IMR-90 (cell line): ENCODE measurements around the gene KIAA0232. TPM values are rescaled to one million over a fixed set of nuclear protein-coding genes. Genes with fewer than 3 reads are reported as not detected.

Source experiments
- ATAC-seq: fragments of 200-7000 bp; cut with Tn5 transposase; 2 replicates; pipeline ENCODE4 v1.9.1; 2020; ENCODE audit warnings: low read depth, mild to moderate bottlenecking, moderate library complexity
- BruUV-seq: library from RNA; stranded (reverse); fragments of 400-500 nt; replicated peaks from 2 replicates; lab custom pipeline; 2021; lab: Mats Ljungman, UMichigan
- CTCF ChIA-PET: fragments of 300-600 bp; formaldehyde crosslinking; extraction: SDS; loops from one replicate; lab custom pipeline; 2021; ENCODE audit warnings: antibody characterized with exemption; lab: Yijun Ruan, JAX
- POLR2A ChIA-PET: fragments of 300-600 bp; sonication (Branson Sonifier 250); formaldehyde crosslinking; loops from one replicate; lab custom pipeline; 2022; ENCODE audit warnings: antibody characterized with exemption; ENCODE audit not compliant: unreplicated experiment; lab: Charles Lee
- DNase-seq: peaks from one replicate; pipeline ENCODE4 v3.0.0; 2013
- H2AFZ ChIP-seq: replicated peaks from 2 replicates; pipeline ENCODE3; 2013; ENCODE audit warnings: low read length, mild to moderate bottlenecking; ENCODE audit not compliant: poor library complexity
- H2AK5ac ChIP-seq: 2 replicates; pipeline ENCODE4 v1.6.1; 2013; ENCODE audit warnings: low read depth, low read length, inconsistent platforms
- H2AK9ac ChIP-seq: replicated peaks from 2 replicates; pipeline ENCODE3; 2013; ENCODE audit warnings: mild to moderate bottlenecking, low read depth, low read length, moderate library complexity; ENCODE audit not compliant: poor library complexity
- H2BK120ac ChIP-seq: 2 replicates; pipeline ENCODE4 v1.6.1; 2013; ENCODE audit warnings: low read depth, low read length, inconsistent platforms
- H2BK15ac ChIP-seq: 3 replicates; pipeline ENCODE4 v1.6.1; 2013; ENCODE audit warnings: low read depth, low read length, inconsistent platforms
- H2BK20ac ChIP-seq: 2 replicates; pipeline ENCODE4 v1.6.1; 2013; ENCODE audit warnings: low read depth, mild to moderate bottlenecking, inconsistent platforms, low read length, moderate library complexity
- H2BK5ac ChIP-seq: 2 replicates; pipeline ENCODE4 v1.6.1; 2013; ENCODE audit warnings: mild to moderate bottlenecking, low read depth, low read length, inconsistent platforms; ENCODE audit not compliant: poor library complexity, severe bottlenecking
- H3K14ac ChIP-seq: replicated peaks from 2 replicates; pipeline ENCODE4 v1.6.1; 2013; ENCODE audit warnings: low read depth, low read length, inconsistent platforms
- H3K18ac ChIP-seq: 2 replicates; pipeline ENCODE4 v1.6.1; 2013; ENCODE audit warnings: low read depth, low read length, control low read depth
- H3K23ac ChIP-seq: 2 replicates; pipeline ENCODE4 v1.6.1; 2013; ENCODE audit warnings: low read depth, low read length, inconsistent platforms
- H3K27ac ChIP-seq: 2 replicates; pipeline ENCODE4 v1.5.1; 2013; ENCODE audit warnings: mild to moderate bottlenecking, control low read depth, low read length; ENCODE audit not compliant: insufficient read depth
- H3K27me3 ChIP-seq: 2 replicates; pipeline ENCODE4 v1.6.1; 2013; ENCODE audit warnings: low read length; ENCODE audit not compliant: control insufficient read depth, insufficient read depth
- H3K36me3 ChIP-seq: 2 replicates; pipeline ENCODE4 v1.6.1; 2013; ENCODE audit warnings: low read length, mixed read lengths; ENCODE audit not compliant: control insufficient read depth, insufficient read depth
- H3K4ac ChIP-seq: 2 replicates; pipeline ENCODE4 v1.6.1; 2013; ENCODE audit warnings: low read depth, low read length, inconsistent platforms
- H3K4me1 ChIP-seq: 2 replicates; pipeline ENCODE4 v1.6.1; 2013; ENCODE audit warnings: low read length, mixed read lengths; ENCODE audit not compliant: control insufficient read depth, insufficient read depth
- H3K4me2 ChIP-seq: 2 replicates; pipeline ENCODE4 v1.6.1; 2013; ENCODE audit warnings: low read depth, mild to moderate bottlenecking, control low read depth, low read length, moderate library complexity
- H3K4me3 ChIP-seq: 2 replicates; pipeline ENCODE4 v1.5.1; 2013; ENCODE audit warnings: low read depth, mild to moderate bottlenecking, control low read depth, low read length, moderate library complexity; ENCODE audit not compliant: insufficient read depth
- H3K56ac ChIP-seq: 2 replicates; pipeline ENCODE4 v1.6.1; 2013; ENCODE audit warnings: low read length, inconsistent platforms; ENCODE audit not compliant: insufficient read depth; ENCODE audit errors: extremely low read depth
- H3K79me1 ChIP-seq, 2 experiments: 2 replicates each; pipeline ENCODE4 v1.6.1; 2013; ENCODE audit warnings: low read length in 2 of 2, inconsistent platforms in 1 of 2, low read depth in 1 of 2
- H3K9ac ChIP-seq: 2 replicates; pipeline ENCODE4 v1.6.1; 2013; ENCODE audit warnings: low read depth, low read length, control low read depth
- H3K9me1 ChIP-seq: 2 replicates; pipeline ENCODE4 v1.6.1; 2013; ENCODE audit warnings: low read length, inconsistent platforms; ENCODE audit not compliant: insufficient read depth
- H3K9me3 ChIP-seq: 2 replicates; pipeline ENCODE4 v1.6.1; 2013; ENCODE audit warnings: low read length; ENCODE audit not compliant: control insufficient read depth, insufficient read depth
- H4K20me1 ChIP-seq: 2 replicates; pipeline ENCODE4 v1.6.1; 2013; ENCODE audit warnings: low read length, inconsistent platforms; ENCODE audit not compliant: insufficient read depth
- H4K5ac ChIP-seq: 2 replicates; pipeline ENCODE4 v1.6.1; 2013; ENCODE audit warnings: mild to moderate bottlenecking, low read depth, low read length, control low read depth
- H4K8ac ChIP-seq, 2 experiments: 2 replicates each; pipeline ENCODE4 v1.6.1; 2013; ENCODE audit warnings: low read depth in 2 of 2, low read length in 2 of 2, control low read depth in 1 of 2, inconsistent platforms in 1 of 2
- H4K91ac ChIP-seq: 2 replicates; pipeline ENCODE4 v1.6.1; 2013; ENCODE audit warnings: low read depth, low read length, inconsistent platforms; ENCODE audit not compliant: insufficient read depth
- BHLHE40 ChIP-seq: fragments of 150-350 bp; IDR thresholded peaks from 2 replicates; pipeline ENCODE4 v1.6.1; 2016; ENCODE audit warnings: mild to moderate bottlenecking, low read depth, low read length
- CEBPB ChIP-seq: IDR thresholded peaks from 2 replicates; pipeline ENCODE4 v1.6.1; 2012; ENCODE audit warnings: low read depth, low read length, improper control_type of control experiment
- CHD1 ChIP-seq: IDR thresholded peaks from 2 replicates; pipeline ENCODE4 v1.6.1; 2012; ENCODE audit warnings: low read depth, low read length, improper control_type of control experiment
- FOS ChIP-seq: fragments of 150-350 bp; IDR thresholded peaks from 2 replicates; pipeline ENCODE4 v1.6.1; 2016; ENCODE audit warnings: low read depth, low read length
- MAFK ChIP-seq: IDR thresholded peaks from 2 replicates; pipeline ENCODE4 v1.6.1; 2012; ENCODE audit warnings: low read depth, low read length, improper control_type of control experiment
- MAZ ChIP-seq: IDR thresholded peaks from 2 replicates; pipeline ENCODE4 v1.6.1; 2012; ENCODE audit warnings: low read depth, mild to moderate bottlenecking, low read length, improper control_type of control experiment, moderate library complexity, borderline replicate concordance
- MXI1 ChIP-seq: IDR thresholded peaks from 2 replicates; pipeline ENCODE4 v1.6.1; 2012; ENCODE audit warnings: low read depth, mild to moderate bottlenecking, low read length, moderate library complexity, borderline replicate concordance
- NFE2L2 ChIP-seq: fragments of 150-350 bp; IDR thresholded peaks from 2 replicates; pipeline ENCODE4 v1.6.1; 2016; ENCODE audit warnings: low read depth, mild to moderate bottlenecking, low read length
- POLR2A ChIP-seq: IDR thresholded peaks from 2 replicates; pipeline ENCODE4 v1.6.1; 2012; ENCODE audit warnings: mild to moderate bottlenecking, low read depth, low read length
- RAD21 ChIP-seq: IDR thresholded peaks from 2 replicates; pipeline ENCODE4 v1.6.1; 2012; ENCODE audit warnings: low read length, improper control_type of control experiment
- RCOR1 ChIP-seq: IDR thresholded peaks from 2 replicates; pipeline ENCODE4 v1.6.1; 2012; ENCODE audit warnings: mild to moderate bottlenecking, low read length, improper control_type of control experiment; ENCODE audit not compliant: insufficient replicate concordance
- RFX5 ChIP-seq: IDR thresholded peaks from 2 replicates; pipeline ENCODE4 v1.8.0; 2012; ENCODE audit warnings: low read depth, mild to moderate bottlenecking, low read length, moderate library complexity
- SMC3 ChIP-seq: fragments of 150-350 bp; IDR thresholded peaks from 2 replicates; pipeline ENCODE4 v1.6.1; 2016; ENCODE audit warnings: low read depth, mild to moderate bottlenecking, antibody characterized with exemption, low read length, moderate library complexity
- WGBS, 2 experiments: methylation state at CpG; one replicate each; pipeline versions ENCODE4 v1.1.5 to v1.1.7; 2013; ENCODE audit warnings: missing lambda C conversion rate in 2 of 2; ENCODE audit not compliant: insufficient read length in 1 of 2; ENCODE audit errors: extremely low coverage in 2 of 2; 5-methylcytosine and 5-hydroxymethylcytosine counted together
- dilution Hi-C: fragments of 300-500 bp; cut with HindIII; formaldehyde crosslinking; loops from one replicate; pipeline ENCODE4 v1.14.3; 2018; ENCODE audit warnings: low sequenced_read_pairs; ENCODE audit not compliant: unreplicated experiment
- in situ Hi-C: fragments of 300-500 bp; cut with MboI; formaldehyde crosslinking; loops from 3 replicates; pipeline ENCODE4 v1.14.3; 2019; ENCODE audit warnings: low sequenced_read_pairs, inconsistent platforms, mixed read lengths
- intact Hi-C: fragments of 100-400 bp; cut with micrococcal nuclease; formaldehyde crosslinking; loops from 2 replicates; pipeline ENCODE4 v1.10.0; 2022
- polyA plus RNA-seq, 3 experiments: library from polyadenylated mRNA; depleted of rRNA; stranded (reverse); fragments of >200 nt; gene quantifications; 2 replicates each; pipeline ENCODE4 v1.2.3, GENCODE V29; 2012; ENCODE audit warnings: low replicate concordance in 1 of 3
- total RNA-seq: library from RNA; depleted of rRNA; stranded (reverse); fragments of >200 nt; gene quantifications from 2 replicates; pipeline ENCODE4 v1.2.3, GENCODE V29; 2012
- TF ChIP-seq, protein P1 (sequence below): fragments of 150-350 bp; IDR thresholded peaks from 2 replicates; pipeline ENCODE4 v1.6.1; 2016; ENCODE audit warnings: low read depth, mild to moderate bottlenecking, low read length, moderate library complexity, borderline replicate concordance
- TF ChIP-seq, protein P2 (sequence below): conservative IDR thresholded peaks from 2 replicates; pipeline ENCODE4 v1.5.1; 2012; ENCODE audit warnings: mild to moderate bottlenecking, low read depth, low read length, improper control_type of control experiment
- TF ChIP-seq, protein P3 (sequence below): fragments of 150-350 bp; IDR thresholded peaks from 2 replicates; pipeline ENCODE4 v1.6.1; 2017; ENCODE audit warnings: mild to moderate bottlenecking, antibody characterized with exemption, low read length, low read depth

KIAA0232 gene
- total and polyA plus RNA-seq, 2 of the 4 experiments (the other 2 are of a cell fraction): 6.8 to 19.5 TPM

DNA sequence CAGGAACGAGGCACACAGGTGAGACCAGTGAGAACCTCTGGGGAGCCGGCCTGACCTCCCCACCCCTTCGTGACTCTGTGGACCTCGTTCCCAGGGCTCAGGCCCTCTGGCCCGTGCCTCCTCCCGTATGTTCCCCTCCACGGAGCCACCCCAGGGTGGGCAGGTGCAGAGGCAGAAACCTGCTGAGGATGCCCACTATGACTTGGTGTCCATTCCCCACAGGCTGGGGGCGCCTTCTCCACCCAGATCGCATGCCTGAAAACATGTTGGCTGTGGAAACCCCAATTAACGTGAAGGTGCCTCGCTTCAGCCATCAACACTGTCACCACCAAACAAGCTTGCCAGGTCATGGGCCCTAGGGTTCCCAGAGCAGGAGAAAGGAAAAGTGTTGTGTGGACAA is 39.5 kb upstream of the KIAA0232 start:
- Histone ChIP-seq H3K14ac (no peak overlapping the region), H3K9ac (no peak overlapping the region), H2BK120ac (no peak overlapping the region), H2AK9ac (no peak overlapping the region), H4K20me1 (no peaks in the 10 kb centered on the region), H2AK5ac (no peak overlapping the region), H3K4me3 (no peak overlapping the region), H2BK20ac (no peak overlapping the region), H3K4ac (no peak overlapping the region), H3K56ac (no peak overlapping the region), H3K9me1 (no peaks in the 10 kb centered on the region), H4K8ac (no peak overlapping the region), H3K79me1 (no peaks in the 10 kb centered on the region), H3K23ac (no peak overlapping the region), H4K5ac (no peak overlapping the region), H3K36me3 (no peaks in the 10 kb centered on the region), H2AFZ (no peak overlapping the region), H3K27ac (no peak overlapping the region), H2BK15ac (no peak overlapping the region), H3K27me3 (peaks cover 5% of the 10 kb centered on the region), H3K9me3 (peaks cover 3% of the 10 kb centered on the region; the same call in 1 of the 2 replicates), H3K18ac (no peak overlapping the region), H3K4me2 (no peak overlapping the region), H3K4me1 (no peaks in the 10 kb centered on the region), H2BK5ac (no peak overlapping the region), H4K91ac (no peak overlapping the region)
- no TSS peak for BruUV-seq
- no peak for ATAC-seq
- DNase-seq: no peak
- intact Hi-C loops (no loop called here), in situ Hi-C loops (no loop called here), dilution Hi-C loops (no loop called here)
- CTCF ChIA-PET: no interaction called here
- TF ChIP-seq MAFK: no peak
- TF ChIP-seq FOS: no peak
- no peak for TF ChIP-seq CEBPB
- TF ChIP-seq MXI1: no peak
- TF ChIP-seq CHD1: no peak
- TF ChIP-seq, protein P1, sequence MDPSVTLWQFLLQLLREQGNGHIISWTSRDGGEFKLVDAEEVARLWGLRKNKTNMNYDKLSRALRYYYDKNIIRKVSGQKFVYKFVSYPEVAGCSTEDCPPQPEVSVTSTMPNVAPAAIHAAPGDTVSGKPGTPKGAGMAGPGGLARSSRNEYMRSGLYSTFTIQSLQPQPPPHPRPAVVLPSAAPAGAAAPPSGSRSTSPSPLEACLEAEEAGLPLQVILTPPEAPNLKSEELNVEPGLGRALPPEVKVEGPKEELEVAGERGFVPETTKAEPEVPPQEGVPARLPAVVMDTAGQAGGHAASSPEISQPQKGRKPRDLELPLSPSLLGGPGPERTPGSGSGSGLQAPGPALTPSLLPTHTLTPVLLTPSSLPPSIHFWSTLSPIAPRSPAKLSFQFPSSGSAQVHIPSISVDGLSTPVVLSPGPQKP: no peak
- no peak for TF ChIP-seq RFX5
- TF ChIP-seq, protein P2, sequence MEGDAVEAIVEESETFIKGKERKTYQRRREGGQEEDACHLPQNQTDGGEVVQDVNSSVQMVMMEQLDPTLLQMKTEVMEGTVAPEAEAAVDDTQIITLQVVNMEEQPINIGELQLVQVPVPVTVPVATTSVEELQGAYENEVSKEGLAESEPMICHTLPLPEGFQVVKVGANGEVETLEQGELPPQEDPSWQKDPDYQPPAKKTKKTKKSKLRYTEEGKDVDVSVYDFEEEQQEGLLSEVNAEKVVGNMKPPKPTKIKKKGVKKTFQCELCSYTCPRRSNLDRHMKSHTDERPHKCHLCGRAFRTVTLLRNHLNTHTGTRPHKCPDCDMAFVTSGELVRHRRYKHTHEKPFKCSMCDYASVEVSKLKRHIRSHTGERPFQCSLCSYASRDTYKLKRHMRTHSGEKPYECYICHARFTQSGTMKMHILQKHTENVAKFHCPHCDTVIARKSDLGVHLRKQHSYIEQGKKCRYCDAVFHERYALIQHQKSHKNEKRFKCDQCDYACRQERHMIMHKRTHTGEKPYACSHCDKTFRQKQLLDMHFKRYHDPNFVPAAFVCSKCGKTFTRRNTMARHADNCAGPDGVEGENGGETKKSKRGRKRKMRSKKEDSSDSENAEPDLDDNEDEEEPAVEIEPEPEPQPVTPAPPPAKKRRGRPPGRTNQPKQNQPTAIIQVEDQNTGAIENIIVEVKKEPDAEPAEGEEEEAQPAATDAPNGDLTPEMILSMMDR: no peak
- no peak for TF ChIP-seq RAD21
- TF ChIP-seq BHLHE40: no peak
- no peak for TF ChIP-seq RCOR1
- TF ChIP-seq, protein P3, sequence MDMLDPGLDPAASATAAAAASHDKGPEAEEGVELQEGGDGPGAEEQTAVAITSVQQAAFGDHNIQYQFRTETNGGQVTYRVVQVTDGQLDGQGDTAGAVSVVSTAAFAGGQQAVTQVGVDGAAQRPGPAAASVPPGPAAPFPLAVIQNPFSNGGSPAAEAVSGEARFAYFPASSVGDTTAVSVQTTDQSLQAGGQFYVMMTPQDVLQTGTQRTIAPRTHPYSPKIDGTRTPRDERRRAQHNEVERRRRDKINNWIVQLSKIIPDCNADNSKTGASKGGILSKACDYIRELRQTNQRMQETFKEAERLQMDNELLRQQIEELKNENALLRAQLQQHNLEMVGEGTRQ: no peak
- TF ChIP-seq NFE2L2: no peak
- TF ChIP-seq MAZ: no peak
- no peak for TF ChIP-seq POLR2A
- TF ChIP-seq SMC3: no peak
- WGBS, 2 experiments: 63% methylated on average over 3 of the region's 11 CpGs; no CpG with 5 or more reads in 1 of the 2 experiments
- POLR2A ChIA-PET: no interaction called here
